ENCODE data around the gene TBC1D22B. TPM values are rescaled to one million over a fixed set of nuclear protein-coding genes. Genes with fewer than 3 reads are reported as not detected.
"Not testable (repeated sequence)": the region's sequence is repeated elsewhere in the genome, so short reads cannot be mapped to it uniquely, and the experiment has no call there.

TBC1D22B gene
- total RNA-seq, 2 experiments from 2014 or later, result 8.0 to 12.3 TPM

GRCh38 chr6:37289931-37290330, 32.4 kb downstream of the TBC1D22B start:
- no TSS peak for BruUV-seq (replicated peaks)
- Histone ChIP-seq H3K79me2 (ENCODE audit: insufficient read depth, low read depth, low read length) (no peaks in the 10 kb centered on the region), H3K4me3 (ENCODE audit: low read depth, low read length, poor library complexity, severe bottlenecking) (no peak overlapping the region), H2AFZ (ENCODE audit: low read length) (no peak overlapping the region), H3K9me3 (ENCODE audit: low read length) (no peaks in the 10 kb centered on the region), H3K27ac (ENCODE audit: low read depth, low read length, poor library complexity, severe bottlenecking) (no peak overlapping the region), H3K9me2 (ENCODE audit: insufficient read depth, low read length) (no peaks in the 10 kb centered on the region), H3K36me3 (ENCODE audit: insufficient read depth, low read length) (peaks cover 41% of the 10 kb centered on the region), H3K4me1 (ENCODE audit: insufficient read depth, low read length, poor library complexity, severe bottlenecking) (no peaks in the 10 kb centered on the region), H3K4me2 (ENCODE audit: low read length) (no peak overlapping the region), H4K20me1 (ENCODE audit: insufficient read depth, low read length) (no peaks in the 10 kb centered on the region)
- CTCF ChIA-PET (ENCODE audit: unreplicated experiment), result interaction anchor here (1.0 kb wide), 1 partner anchor 35 kb away, joined by 3 read pairs; no protein-coding TSS in a partner anchor
- TF ChIP-seq EZH2phosphoT487 (IDR thresholded peaks at IDR 0.05; ENCODE audit: borderline replicate concordance, low read depth, low read length) (no peak), CTCF (conservative IDR thresholded peaks at IDR 0.05; ENCODE audit: low read length) (no peak)
- intact Hi-C loops (cut with micrococcal nuclease; ENCODE audit: unreplicated experiment), result no loop called here
- DNase-seq (ENCODE audit: low spot score), result no peak
- POLR2A ChIA-PET, result no interaction called here

GRCh38 chr6:37293426-37293825, 35.9 kb downstream of the TBC1D22B start:
- Histone ChIP-seq H3K36me3 (ENCODE audit: insufficient read depth, low read length) (peaks cover 37% of the 10 kb centered on the region), H3K4me3 (ENCODE audit: low read depth, low read length, poor library complexity, severe bottlenecking) (no peak overlapping the region), H3K9me3 (ENCODE audit: low read length) (no peaks in the 10 kb centered on the region), H3K27ac (ENCODE audit: low read depth, low read length, poor library complexity, severe bottlenecking) (no peak overlapping the region), H3K79me2 (ENCODE audit: insufficient read depth, low read depth, low read length) (no peaks in the 10 kb centered on the region), H3K9me2 (ENCODE audit: insufficient read depth, low read length) (no peaks in the 10 kb centered on the region), H3K4me1 (ENCODE audit: insufficient read depth, low read length, poor library complexity, severe bottlenecking) (no peaks in the 10 kb centered on the region), H2AFZ (ENCODE audit: low read length) (no peak overlapping the region), H3K4me2 (ENCODE audit: low read length) (no peak overlapping the region), H4K20me1 (ENCODE audit: insufficient read depth, low read length) (no peaks in the 10 kb centered on the region)
- TF ChIP-seq EZH2phosphoT487 (IDR thresholded peaks at IDR 0.05; ENCODE audit: borderline replicate concordance, low read depth, low read length), result no peak
- TF ChIP-seq CTCF (conservative IDR thresholded peaks at IDR 0.05; ENCODE audit: low read length), result no peak
- no TSS peak for BruUV-seq (replicated peaks)
- DNase-seq (ENCODE audit: low spot score), result no peak
- POLR2A ChIA-PET, result no interaction called here
- CTCF ChIA-PET (ENCODE audit: unreplicated experiment), result no interaction called here
- intact Hi-C loops (cut with micrococcal nuclease; ENCODE audit: unreplicated experiment), result no loop called here

- H3K4me3 ChIP-seq (ENCODE audit: low read depth, low read length, poor library complexity, severe bottlenecking); H3K4me1 ChIP-seq (ENCODE audit: insufficient read depth, low read length, poor library complexity, severe bottlenecking); DNase-seq (ENCODE audit: low spot score); H3K4me2 ChIP-seq (ENCODE audit: low read length); H4K20me1 ChIP-seq (ENCODE audit: insufficient read depth, low read length); H2AFZ ChIP-seq (ENCODE audit: low read length); H3K27ac ChIP-seq (ENCODE audit: low read depth, low read length, poor library complexity, severe bottlenecking); H3K9me2 ChIP-seq (ENCODE audit: insufficient read depth, low read length); BruUV-seq (replicated peaks); H3K79me2 ChIP-seq (ENCODE audit: insufficient read depth, low read depth, low read length); intact Hi-C loops (cut with micrococcal nuclease; ENCODE audit: unreplicated experiment); POLR2A ChIA-PET; CTCF ChIA-PET (ENCODE audit: unreplicated experiment); H3K9me3 ChIP-seq (ENCODE audit: low read length): not testable (repeated sequence)
- H3K36me3 ChIP-seq (ENCODE audit: insufficient read depth, low read length), result peaks cover 25% of the 10 kb centered on the region
These were observed 40.1 kb downstream of the TBC1D22B start for GRCh38 chr6:37297637-37298036.
